GM21786 (cell line): Measurements from ENCODE around the gene TSPAN2.

Experiments
- ATAC-seq: cut with Tn5 transposase; IDR thresholded peaks from one replicate; pipeline ENCODE4 v1.9.1; 2021; ENCODE audit not compliant: unreplicated experiment

Gene TSPAN2

DNA sequence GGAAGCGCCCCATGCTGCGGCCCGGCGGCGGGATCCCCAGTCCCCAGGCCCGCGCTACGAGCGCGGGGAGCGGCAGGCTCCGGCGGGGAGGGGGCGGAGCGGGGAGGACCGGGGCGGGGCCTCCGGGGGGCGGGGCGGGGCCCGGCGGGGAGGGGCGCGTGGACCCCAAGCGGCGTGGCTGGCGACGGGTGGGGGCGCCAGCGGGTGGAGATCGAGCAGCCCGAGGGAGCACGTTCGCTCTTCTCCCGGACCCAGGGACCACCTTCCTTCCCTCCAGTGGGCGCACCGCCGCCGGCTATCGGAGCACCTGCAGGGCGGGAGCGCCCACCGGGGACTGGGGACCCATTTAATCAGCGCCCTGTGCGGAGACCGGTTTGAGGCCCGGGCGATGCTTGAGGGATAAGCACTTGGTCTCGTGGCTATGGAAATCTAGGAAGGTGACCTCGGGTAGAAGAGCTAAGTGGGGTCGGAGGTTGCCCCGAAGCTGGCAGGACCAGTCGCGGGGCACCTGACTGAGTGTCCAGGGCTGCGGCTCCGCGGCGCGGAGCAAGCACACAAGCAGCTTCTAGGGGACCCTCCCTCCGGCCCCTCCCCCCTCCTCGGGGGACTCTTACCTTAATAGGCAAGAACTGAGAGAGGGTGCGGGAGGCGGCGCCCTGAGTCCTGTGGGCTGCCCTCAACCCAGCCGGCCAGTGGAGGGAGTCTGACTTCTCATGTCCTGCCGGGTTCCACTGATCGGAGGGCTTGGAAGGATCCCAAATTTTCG is at the start of gene TSPAN2:
TSPAN2 (minus strand) TSS at position 84 of the 766 bp plus-strand sequence; CDS start at position 13, 71 bp downstream.
- ATAC-seq, result no peak

GRCh38 chr1:115138973-115139372 is 49.7 kb upstream of the TSPAN2 start:
- peak; percentile 80 for ATAC-seq

DNA sequence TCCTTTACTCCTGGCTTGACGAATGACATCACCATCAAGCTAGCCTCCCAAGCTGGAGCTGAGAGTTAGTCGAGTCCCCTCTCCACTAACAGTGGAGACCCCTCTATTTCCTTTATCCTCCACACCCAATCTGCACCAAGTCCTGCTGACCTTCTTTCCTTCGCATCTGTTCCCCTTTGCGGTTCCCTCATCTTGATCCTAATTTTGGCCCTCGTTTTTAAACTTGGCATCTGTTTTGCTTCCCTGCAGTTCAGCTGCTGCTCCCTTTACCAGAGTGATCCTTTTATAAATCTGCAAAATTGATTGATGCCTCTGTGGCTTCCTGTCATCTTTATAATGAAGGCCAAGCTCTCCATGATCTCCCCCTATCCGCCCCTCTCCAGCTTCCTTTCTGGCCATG is 49.0 kb upstream of the TSPAN2 start:
- ATAC-seq, result no peak

DNA sequence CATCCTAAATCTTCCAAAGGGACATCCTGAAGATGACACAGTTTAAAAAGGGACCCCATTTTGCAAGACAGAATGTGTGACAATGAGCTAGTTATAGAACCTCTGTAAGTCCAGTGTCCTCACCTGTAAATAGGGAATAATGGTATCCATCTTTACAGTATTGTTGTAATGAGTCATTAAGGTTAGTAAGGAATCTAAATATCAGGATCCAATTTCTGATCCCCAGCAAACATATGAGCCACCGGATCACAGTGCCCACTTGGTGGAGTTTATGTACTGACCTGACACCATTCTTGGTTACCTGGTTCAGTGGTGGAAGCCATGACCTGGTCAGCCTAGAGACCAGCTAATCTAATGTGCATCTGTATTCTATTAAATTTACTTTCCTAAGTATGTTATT is 47.9 kb upstream of the TSPAN2 start:
- no peak for ATAC-seq

- ATAC-seq, result no peak
Measured at GRCh38 chr1:115136706-115137105, 47.4 kb upstream of the TSPAN2 start.

GRCh38 chr1:115136106-115136505 is 46.8 kb upstream of the TSPAN2 start:
- no peak for ATAC-seq

GRCh38 chr1:115135681-115136080 is 46.4 kb upstream of the TSPAN2 start:
- no peak for ATAC-seq

DNA sequence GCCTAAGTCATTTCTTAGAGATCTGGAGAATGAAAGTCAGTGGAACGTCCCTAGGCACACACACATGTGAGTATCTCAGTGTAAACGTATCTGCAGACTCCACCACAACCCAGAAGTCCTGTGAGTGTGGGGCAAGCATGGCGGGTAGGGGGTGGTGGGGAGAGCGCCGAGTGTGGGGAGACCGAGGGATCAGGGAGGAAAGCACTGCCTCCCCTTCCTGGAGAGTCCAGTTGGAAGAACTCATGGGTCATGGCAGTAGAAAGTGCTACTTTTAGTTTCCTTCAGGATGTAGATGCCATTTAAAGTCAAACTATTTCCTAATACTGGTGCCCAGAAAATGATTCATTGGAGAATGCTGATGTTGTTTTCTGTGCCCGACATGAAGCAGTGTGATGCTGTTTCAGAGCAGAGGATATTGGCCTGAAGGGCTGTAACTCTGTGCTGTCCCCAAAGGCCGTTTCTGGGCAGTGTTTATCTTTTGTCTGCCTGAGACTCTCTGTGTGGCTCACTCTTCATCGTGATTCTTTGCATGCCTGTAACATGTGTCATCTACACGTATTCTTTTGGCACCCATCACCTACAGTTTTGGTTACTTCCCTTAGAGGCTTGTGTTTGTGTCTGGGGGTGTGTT is 45.7 kb upstream of the TSPAN2 start:
- ATAC-seq, result no peak

DNA sequence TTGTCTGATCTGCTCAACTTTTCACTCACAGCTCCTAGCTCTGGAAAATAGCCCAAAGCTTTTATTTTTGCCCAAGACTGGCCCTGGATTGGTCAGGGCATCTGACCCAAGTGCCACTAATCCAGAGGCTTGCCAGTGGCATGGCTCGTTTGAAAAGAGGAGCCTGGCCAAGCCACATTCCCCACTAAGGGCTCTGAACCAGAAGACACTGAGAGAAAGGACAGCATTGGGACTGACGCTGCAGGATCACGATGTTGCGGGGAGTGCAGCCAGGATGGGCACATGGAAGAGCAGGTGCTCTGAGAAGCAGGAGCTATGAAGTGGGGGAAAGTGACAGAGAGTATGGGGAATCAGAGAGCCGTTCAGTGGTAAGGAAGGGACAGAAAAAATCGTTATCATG is 44.9 kb upstream of the TSPAN2 start:
- ATAC-seq, result no peak

GRCh38 chr1:115133440-115133839 is 44.1 kb upstream of the TSPAN2 start:
- ATAC-seq, result no peak

DNA sequence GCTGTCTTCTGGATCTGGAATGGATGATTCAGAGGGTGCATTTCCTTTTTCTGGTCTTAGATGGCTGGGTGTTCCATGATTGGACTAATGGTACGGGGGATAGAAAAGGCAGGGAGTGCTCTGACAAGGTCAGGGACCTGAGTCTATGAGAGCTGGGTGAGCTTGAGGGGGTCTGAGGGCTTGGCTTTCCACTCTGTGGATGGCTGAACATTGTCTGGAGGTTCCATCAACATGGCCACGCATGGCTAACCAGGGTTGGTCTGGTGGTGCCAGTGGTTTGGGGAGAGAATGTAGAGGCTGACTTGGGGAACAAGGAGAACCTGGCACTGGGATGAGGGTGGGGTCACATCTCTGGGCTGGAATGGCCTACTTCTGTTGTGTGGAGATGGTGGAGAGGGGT is 41.5 kb upstream of the TSPAN2 start:
- ATAC-seq, result no peak

DNA sequence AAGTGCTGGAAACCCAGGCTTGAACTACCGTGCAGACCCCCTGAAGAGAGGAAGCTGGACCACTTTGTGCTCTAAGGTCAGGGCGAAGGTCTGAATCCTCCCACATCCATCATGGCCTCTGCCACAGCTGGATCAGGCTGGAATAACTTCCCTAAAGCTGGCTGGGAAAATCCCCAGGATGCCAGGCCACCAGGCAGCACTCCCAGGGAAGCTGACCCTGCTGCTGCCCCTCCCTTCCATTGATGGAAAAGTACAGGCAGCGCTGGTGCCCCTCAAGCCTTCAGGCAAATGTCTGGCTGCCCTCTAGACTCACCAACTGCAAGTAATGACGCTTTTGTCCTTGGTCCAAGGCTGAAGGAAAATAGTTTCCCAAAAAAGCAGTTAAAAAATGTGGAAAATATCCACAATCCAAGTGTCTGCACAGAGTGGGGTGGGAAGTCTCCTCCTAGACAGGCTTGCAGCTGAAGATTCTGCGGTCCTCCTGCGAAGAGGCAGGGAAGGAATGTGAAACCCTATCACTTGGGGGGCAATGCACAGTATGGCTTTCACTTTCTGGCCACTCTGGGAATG is 39.9 kb upstream of the TSPAN2 start:
- ATAC-seq, result no peak

GRCh38 chr1:115127539-115127938 is 38.2 kb upstream of the TSPAN2 start:
- ATAC-seq, result no peak

GRCh38 chr1:115126516-115126915 is 37.2 kb upstream of the TSPAN2 start:
- ATAC-seq, result no peak

GRCh38 chr1:115123116-115123515 is 33.8 kb upstream of the TSPAN2 start:
- no peak for ATAC-seq

DNA sequence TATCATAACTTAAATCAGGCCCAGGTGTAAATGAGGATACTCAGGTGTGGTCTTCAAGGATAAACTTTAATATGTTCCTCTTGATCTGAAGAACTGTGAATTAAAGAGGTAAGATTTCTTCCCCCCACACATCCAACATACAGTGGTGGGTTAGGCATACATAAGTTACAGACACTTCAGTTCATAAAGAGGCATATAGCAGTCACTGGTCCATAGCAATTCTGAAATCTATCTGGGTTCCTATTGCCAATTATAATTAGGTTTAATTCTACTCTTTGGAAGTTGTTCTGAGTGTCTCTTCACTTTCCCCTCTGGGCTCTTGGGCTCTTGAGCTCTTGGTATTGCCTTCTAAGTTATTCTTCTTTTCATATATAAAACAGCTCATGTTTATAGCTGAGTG is 32.5 kb upstream of the TSPAN2 start:
- ATAC-seq, result no peak

DNA sequence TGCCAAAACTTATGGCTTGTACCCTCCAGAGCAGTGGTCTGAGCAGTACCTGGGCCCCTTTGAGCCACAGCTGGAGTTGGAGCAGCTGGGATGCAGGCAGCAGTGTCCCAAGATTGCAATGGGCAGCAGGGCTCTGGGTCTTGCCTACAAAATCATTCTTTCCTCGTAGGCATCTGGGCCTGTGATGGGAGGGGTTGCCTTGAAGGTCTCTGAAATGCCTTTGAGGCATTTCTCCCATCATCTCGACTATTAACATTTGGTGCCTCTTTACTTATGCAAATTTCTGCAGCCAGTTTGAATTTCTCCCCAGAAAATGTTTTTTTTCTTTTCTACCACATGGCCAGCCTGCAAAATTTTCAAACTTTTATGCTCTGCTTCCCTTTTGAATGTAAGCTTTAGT is 31.0 kb upstream of the TSPAN2 start:
- ATAC-seq, result no peak

GRCh38 chr1:115118611-115119010 is 29.3 kb upstream of the TSPAN2 start:
- ATAC-seq, result no peak

DNA sequence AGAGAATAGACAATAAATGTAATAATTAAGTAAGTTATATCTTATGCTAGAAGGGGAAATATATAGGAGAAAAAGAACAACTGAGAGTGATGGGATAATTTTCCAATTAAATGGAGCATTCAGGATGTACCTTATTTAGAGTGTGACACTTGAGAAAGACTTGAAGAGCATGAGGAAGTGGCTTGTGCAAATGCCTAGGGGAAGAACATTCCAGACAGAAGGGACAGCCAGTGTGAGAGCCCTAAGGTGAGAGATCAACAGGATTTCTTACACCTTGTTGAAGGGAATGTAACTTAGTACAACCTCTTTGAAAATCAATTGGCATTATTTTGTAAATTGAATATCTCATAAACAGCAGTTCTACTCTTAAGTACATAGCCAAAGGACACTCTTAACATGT is 28.8 kb upstream of the TSPAN2 start:
- ATAC-seq, result no peak

- no peak for ATAC-seq
Measured at GRCh38 chr1:115117298-115117697, 28.0 kb upstream of the TSPAN2 start.

- no peak for ATAC-seq
Measured at GRCh38 chr1:115116512-115116911, 27.2 kb upstream of the TSPAN2 start.

- no peak for ATAC-seq
Measured at GRCh38 chr1:115115521-115116161, 26.3 kb upstream of the TSPAN2 start.
